ENCODE measurements around the gene C5AR2. TPM values are rescaled to one million over a fixed set of nuclear protein-coding genes. Genes with fewer than 3 reads are reported as not detected.
"Not testable (repeated sequence)": the region's sequence is repeated elsewhere in the genome, so short reads cannot be mapped to it uniquely, and the experiment has no call there.

C5AR2 gene
- total and polyA plus RNA-seq, 2 experiments from 2014 or later = 0.28 TPM; not detected in 1

- no peak for TF ChIP-seq ZNF462 (CRISPR knock-in tag; IDR thresholded peaks at IDR 0.05)
- TF ChIP-seq POLR2AphosphoS5 (IDR thresholded peaks at IDR 0.05; ENCODE audit: low read depth) = no peak
- TF ChIP-seq NANOG (IDR thresholded peaks at IDR 0.05; ENCODE audit: borderline replicate concordance) = no peak
- no peak for TF ChIP-seq ZNF114 (CRISPR knock-in tag; IDR thresholded peaks at IDR 0.05)
- TF ChIP-seq JUNB (IDR thresholded peaks at IDR 0.05; ENCODE audit: unreplicated experiment) = no peak
Observed at GRCh38 chr19:47331490-47331889, 485 bp upstream of the C5AR2 start (continued).

- not testable (repeated sequence) for H4K20me1 ChIP-seq (replicated peaks; ENCODE audit: insufficient read depth); H3K9me3 Mint-ChIP-seq; H3K36me3 Mint-ChIP-seq (ENCODE audit: low read depth); H3K79me2 ChIP-seq (replicated peaks; ENCODE audit: insufficient read depth); H3K9me2 ChIP-seq (ENCODE audit: insufficient read depth); H3K4me3 Mint-ChIP-seq; H3K4me2 ChIP-seq; H3K4me3 ChIP-seq; H3K4me1 Mint-ChIP-seq; H3K27ac ChIP-seq (ENCODE audit: low read depth); H3K4me1 ChIP-seq (ENCODE audit: insufficient read depth); H3K27me3 ChIP-seq (ENCODE audit: insufficient read depth); H3K36me3 ChIP-seq (ENCODE audit: insufficient read depth); H3F3A ChIP-seq (replicated peaks; ENCODE audit: low read depth)
- ATAC-seq (peak; percentile 63), DNase-seq (ENCODE audit: low spot score) (peak; percentile 34)
- Mint-ChIP-seq H3K27ac (peak overlapping the region; percentile 63; the same call in 1 of the 2 replicates), H3K27me3 (ENCODE audit: insufficient read depth, low read depth, poor library complexity) (peaks cover 12% of the 10 kb centered on the region)
- peak overlapping the region; percentile 63; the same call in 1 of the 2 replicates for H2AFZ ChIP-seq
Observed at GRCh38 chr19:47336765-47337718, 5.1 kb downstream of the C5AR2 start.

Measured in GM23338 (cell line).